ENCODE data around the gene WNK1. TPM values are rescaled to one million over a fixed set of nuclear protein-coding genes. Genes with fewer than 3 reads are reported as not detected.
A peak's percentile ranks its signal among the peaks of the same experiment; 100 is the strongest.
"Not testable (repeated sequence)": the region's sequence is repeated elsewhere in the genome, so short reads cannot be mapped to it uniquely, and the experiment has no call there.

Gene WNK1
- total RNA-seq = 333 TPM
- long read RNA-seq, partial matches to known transcripts = 146 of 208 reads
- long read RNA-seq, other reads (novel, unspliced or antisense) = 58 of 208 reads

DNA sequence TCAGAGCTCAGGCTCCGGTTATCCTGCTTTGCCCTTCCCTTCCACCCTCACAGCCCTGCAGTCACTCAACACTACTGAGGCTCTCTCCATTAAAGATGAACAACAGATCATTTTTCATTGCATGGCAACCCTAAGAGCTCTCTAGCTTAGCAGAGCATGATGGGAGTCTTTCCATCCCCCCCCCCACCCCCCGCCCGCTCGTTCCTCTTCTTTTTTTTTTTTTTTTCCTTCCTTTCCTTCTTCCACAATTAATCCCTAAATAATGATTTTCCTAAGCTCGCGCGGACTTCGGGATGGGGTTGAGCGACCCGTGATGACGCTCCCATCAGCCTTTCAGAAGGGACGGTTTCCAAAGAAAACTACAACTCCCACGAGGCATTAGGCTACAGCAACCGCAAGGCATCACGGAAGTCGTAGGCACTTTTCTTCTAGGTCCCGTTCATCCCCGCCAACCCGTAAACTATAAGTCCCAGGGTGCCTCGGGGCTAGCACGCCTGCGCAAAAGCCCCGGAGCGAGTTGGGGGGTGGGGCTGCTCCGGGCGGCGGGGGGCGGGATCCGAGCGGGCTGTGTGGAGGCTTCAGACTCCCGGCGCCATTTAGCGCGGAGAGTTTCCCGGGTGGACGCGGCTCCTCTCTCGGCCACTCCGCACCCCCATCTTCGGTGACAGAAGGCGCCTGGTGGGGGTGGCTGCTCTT is at the start of gene WNK1:
TSS of gene WNK1 (plus strand) at position 581 of the 696 bp plus-strand sequence. CDS start 987 bp downstream, outside the sequence.
- ATAC-seq = peak; percentile 89
- intact Hi-C loops (cut with micrococcal nuclease) = loop anchor here (5.0 to 10.0 kb wide), 3 partner anchors 63 to 175 kb away; no protein-coding TSS in a partner anchor
- peak; percentile 98 for DNase-seq

DNA sequence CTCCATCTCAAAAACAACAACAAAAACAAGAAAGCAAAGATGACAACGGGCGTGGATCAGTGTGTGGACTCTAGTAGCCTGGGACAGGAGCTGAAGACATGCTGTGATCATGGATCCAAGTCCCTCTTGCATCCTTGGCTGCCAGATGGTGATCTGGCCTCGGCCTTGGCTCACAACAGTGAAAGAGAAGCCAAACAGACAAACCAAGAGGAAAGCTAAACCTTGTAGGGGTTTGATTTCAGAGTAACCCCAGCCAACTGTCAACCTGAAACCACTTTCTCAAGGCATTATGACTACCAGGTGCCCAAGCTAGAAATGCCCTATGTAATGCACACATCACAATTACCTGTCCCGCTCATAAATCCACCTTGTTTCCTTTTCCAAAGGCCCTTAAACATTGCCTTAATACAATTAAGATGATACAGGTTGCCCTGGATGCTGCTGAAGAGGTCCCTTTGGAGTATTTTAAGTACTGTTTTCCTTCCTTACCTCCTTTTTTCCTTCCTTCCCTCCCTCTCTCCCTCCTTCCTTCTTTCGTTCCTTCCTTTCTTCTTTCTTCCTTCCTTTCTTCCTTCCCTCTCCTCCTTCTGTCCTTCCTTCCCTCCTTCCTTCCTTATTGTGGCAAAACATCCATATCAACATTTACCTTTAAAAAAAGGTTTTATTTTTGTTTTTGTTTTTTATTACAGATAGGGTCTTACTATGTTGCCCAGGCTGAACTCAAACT is 47.7 kb upstream of the WNK1 start:
- DNase-seq (no peak), ATAC-seq (peak; percentile 62)
- intact Hi-C loops (cut with micrococcal nuclease) = no loop called here

DNA sequence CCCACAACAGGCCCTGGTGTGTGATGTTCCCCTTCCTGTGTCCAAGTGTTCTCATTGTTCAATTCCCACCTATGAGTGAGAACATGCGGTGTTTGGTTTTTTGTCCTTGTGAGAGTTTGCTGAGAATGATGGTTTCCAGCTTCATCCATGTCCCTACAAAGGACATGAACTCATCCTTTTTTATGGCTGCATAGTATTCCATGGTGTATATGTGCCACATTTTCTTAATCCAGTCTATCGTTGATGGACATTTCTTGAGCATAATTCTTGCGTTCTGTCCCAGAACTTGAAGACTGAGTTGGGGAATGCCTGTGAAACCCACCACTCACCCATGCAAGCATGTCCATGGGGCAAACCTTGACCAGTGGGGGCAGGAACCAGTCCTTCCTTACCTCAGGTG is 44.3 kb upstream of the WNK1 start:
- ATAC-seq; intact Hi-C loops (cut with micrococcal nuclease); DNase-seq: not testable (repeated sequence)

DNA sequence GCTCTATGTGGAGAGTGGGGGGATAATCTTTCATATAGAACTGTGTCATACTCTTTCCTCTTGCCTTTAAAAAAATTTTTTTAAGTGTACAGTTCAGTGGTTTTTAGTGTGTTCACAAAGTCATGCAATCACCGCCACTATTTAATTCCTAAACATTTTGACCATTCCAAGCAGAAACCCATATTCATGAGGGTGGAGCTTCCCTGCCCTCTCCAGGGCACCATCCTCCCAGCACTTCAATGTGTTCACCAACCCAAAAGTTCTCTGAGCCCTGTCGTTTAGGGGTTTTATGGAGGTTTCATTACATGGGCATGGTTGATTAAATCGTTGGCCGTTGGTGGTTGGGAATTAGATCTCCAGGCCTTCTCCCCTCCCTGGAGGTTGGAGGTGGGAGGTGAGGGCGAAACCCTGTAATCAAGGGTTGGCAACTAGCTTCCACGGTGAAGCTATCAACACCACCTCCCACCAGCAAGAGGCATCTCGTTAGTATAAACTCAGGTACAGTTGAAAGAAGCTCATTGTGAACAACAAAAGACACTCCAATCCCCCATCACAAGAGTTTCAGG is 42.8 kb upstream of the WNK1 start:
- no peak for ATAC-seq
- no peak for DNase-seq
- intact Hi-C loops (cut with micrococcal nuclease) = no loop called here

DNA sequence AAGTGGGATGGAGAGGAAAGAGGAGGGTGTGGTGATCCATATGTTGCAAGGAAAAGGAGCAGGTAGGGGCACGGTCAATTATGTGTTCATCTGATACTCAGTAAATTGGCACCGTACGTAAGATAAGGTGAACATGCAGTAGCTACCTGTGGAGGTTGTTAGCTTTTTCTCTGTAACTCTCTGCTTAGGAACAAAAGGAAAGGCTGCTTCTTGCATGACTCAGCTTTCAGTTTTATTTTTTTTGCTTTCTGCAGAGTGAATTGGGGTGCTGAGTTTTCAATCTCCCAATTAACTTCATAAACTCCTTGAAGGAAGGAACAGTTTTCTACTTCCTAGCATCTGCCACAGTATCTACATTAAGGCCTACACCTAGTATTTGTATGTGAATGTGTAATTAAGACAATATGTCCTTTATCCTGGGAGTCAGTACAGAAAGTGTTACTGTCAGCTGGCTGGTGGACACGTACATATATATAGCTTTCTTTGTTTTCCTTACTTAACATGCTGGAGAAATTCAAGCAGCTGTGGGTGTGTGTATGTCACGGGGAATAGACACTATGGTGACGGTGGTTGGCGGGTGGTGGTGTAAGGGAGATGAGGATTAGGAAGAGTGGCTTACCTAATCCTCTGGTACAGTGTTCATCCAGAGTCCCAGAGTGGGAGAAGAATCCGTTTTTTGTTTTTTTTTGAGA is 40.1 kb upstream of the WNK1 start:
- no peak for DNase-seq
- intact Hi-C loops (cut with micrococcal nuclease) = no loop called here
- ATAC-seq = no peak

DNA sequence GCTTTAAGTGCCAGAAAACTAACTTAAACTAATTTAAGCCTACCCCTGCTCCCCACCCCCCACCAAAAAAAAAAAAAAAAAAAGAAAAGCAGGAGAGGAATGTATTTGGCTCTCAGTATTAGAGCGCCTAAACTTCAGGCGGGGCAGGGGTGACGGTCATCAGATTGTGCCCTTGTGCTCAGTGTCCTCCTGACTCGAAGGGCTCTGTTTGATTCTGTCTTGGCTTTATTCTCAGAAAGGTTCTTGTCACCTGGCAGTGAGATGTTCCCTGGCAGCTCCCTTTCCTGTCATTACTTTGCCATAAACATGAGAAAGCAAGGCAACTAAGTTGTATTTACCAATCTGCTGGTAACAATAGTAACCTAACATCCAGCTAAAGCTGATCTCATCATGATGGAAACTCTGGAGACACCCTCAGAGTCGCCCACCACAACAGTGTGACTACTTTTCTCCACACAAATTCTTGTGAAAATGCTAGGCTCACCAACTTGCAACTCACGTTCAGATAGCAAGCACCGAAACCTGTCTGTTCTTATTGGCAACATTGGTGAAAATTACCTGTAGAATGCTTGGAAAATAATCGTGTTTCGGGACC is 39.0 kb upstream of the WNK1 start:
- intact Hi-C loops (cut with micrococcal nuclease) = no loop called here
- ATAC-seq = peak; percentile 47
- DNase-seq = no peak

DNA sequence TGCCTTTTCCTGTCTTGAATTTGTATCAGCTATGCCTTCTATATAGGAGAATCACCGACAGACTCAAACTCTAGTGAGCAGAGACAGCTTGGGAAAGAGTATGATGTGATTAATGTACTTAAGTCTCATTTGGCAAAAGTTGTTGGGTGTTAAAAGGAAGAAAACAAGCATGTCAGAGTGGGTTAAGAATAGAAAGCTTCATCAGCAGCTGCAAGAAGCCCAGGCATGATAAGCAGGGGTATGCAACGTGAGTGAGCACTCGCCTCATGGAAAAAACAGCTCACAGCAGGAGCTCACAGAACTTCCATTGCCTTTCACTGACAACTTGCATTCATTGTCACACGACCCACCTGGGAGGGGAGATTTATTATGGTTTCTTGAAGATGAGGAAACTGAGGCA is 35.9 kb upstream of the WNK1 start:
- intact Hi-C loops (cut with micrococcal nuclease) = no loop called here
- ATAC-seq (peak; percentile 72), DNase-seq (peak; percentile 52)

DNA sequence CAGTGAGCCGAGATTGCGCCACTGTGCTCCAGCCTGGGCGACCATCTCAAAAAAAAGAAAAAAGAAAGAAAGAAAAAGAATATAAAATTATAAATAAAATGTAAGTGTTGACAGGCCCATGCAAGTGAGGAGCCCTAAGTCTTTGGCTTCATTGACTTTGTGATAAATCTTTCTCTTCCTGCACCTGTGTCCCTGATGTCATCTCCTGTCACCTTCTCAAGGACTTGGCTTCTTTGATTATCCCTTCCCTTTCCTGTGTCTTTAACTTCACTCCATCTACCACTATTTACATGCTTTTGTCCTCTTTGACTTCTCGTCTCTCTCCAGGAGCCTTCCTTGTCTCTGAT is 33.6 kb upstream of the WNK1 start:
- ATAC-seq = no peak
- intact Hi-C loops (cut with micrococcal nuclease) = no loop called here
- no peak for DNase-seq

DNA sequence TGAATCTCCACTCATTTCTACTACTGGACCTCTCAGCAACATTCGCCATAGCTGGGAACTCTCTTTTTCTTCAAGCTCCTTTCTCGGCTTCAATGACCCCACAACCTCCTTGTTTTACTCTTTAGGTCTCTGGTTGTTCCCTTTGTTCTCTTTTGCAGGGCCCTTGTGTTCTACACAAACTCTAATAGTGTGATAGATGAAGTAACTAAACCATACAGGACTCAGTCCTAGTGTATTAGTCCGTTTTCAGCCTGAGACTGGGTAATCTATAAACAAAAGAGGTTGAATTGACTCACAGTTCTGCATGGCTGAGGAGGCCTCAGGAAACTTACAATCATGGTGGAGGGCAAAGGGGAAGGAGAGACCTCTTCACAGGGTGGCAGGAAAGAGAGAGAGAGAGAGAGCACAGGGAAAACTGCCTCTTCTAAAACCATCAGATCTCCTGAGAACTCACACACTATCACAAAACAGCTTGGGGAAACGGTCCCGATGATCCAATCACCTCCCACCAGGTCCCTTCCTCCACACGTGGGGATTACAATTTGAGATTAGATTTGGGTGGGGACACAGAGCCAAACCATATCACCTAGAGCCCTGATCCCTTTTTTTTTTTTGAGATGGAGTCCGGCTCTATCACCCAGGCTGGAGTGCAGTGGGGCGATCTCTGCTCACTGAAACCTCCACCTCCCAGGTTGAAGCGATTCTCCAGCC is 32.0 kb upstream of the WNK1 start:
- ATAC-seq (no peak), DNase-seq (no peak)
- intact Hi-C loops (cut with micrococcal nuclease) = no loop called here

DNA sequence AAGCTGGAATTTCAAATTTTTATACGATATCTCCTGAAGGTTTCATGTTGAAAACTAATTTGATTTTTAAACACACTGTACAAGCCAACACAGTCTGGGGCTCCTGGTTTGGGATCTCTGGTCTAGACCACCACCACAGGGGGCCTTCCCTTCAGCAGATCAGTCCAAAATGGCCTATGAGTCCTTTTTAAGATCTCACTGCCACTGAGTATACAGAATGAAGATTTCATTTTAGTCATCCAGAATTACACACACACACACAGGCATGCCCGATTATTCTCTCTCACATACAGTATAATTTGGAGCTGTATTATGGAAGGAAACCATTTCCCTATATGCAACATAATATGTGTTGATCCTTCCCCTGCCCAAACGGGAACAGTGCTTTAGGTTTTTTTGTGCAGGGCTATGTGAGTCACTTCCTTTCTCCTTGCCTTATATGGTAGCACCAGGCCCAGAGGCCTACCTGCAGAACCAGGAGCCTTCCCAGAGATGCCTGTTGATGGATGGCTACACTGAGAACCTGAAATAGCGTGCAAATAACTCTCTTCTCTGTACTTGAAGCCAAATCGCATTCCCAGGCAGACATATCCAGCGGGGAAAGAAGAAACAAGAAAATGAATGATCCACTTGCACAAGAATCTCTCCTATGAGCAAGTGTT is 28.1 kb upstream of the WNK1 start:
- DNase-seq = no peak
- intact Hi-C loops (cut with micrococcal nuclease) = no loop called here
- ATAC-seq = peak; percentile 34

DNA sequence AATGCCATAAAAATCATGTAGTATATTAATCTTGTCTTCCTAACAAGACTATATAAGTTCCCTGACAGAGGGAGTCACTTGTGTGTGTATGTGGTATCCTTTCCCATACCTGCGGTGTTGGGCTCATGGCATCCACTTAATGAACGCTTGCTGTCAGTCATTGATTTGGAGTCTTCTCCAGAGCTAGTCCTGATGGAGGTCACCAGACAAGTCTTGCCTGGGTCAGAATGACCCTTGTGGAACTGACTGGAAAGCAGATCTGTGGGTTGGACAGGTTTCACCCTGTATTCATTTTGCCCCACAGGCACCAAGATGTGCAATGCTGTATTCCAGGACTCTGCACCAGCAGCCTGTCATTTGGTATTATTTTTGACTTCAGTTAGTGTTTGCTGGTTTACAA is 27.3 kb upstream of the WNK1 start:
- intact Hi-C loops (cut with micrococcal nuclease) = no loop called here

DNA sequence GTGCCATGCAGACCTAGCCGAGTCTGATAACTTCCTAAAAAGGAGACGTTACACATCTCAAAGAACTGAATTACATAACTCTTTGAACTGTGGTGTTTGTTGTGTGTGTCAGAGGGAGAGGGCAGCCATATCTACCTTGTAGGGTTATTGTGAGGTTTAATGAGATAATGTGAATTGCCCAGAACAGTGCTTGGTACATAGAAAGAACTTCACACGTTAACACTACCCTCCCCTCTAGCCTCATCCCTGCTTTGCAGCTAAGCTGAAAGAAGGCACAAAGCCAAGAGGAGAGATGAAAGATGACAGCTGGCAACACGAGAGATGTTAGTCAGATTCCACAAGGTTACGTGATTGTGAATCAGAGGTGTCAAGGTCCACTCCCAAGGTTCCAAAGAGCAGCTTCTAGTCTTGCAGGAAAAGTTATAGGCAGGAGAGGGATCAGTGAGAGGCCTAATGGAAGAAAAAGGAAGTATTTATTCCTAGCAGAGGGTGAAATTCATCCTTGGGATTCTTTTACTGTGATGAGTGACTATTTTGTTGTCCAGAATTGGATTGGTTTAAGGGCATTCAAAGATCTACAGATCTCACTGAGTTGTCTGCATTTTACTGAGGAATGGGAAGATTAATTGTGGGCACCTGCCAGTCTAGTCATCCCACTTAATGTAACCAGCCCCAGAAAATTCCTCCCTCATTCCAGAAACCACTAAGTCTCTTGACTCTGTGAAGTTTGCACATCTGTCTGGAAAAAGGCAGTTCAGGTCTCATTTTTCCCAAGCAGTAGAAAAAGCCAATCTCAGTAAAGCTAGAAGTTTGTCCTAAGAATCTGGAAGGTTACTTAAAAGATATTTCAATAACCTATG is 25.9 kb upstream of the WNK1 start:
- intact Hi-C loops (cut with micrococcal nuclease) = no loop called here
- ATAC-seq = peak; percentile 70
- DNase-seq = no peak

More for the DNA sequence above, 27.3 kb upstream of the WNK1 start:
- no peak for DNase-seq
- no peak for ATAC-seq

DNA sequence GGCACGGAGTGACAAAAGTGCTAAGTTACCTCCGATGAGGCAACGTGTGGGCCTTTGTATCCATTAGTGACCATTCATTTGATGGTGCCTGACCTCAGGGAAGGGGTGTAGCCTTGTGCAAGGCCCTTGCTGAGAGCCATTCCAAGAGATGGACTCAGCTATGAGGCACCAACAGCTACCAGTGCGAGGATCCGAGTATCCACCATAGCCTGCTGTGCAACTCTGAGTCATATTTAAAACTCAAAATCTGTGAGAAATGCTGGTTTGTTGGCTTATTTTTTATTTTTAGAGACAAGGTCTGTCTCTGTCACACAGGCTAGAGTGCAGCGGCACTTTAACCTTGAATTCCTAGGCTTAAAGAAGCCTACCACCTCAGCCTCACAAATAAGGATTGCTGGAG is 25.1 kb upstream of the WNK1 start:
- intact Hi-C loops (cut with micrococcal nuclease) = no loop called here
- ATAC-seq (no peak), DNase-seq (no peak)

DNA sequence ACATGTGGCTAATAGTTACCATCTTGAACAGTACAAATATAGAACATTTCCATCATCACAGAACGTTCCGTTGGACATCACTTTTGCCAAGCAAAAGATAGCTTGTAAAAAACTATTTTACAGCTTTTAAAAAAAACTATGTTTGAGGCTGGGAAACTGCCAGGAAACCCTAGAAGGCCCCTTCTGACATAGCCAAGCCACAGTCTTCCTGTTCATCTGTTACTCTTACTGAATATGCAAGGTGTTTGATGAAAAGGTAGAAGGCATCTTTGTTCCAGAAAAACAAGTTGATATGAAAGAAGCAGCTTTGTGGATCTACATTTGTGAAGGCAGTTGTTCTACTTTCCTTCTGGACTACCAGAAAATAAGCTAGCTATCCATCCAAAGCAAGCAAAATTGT is 23.6 kb upstream of the WNK1 start:
- ATAC-seq = no peak
- no peak for DNase-seq
- intact Hi-C loops (cut with micrococcal nuclease) = no loop called here

DNA sequence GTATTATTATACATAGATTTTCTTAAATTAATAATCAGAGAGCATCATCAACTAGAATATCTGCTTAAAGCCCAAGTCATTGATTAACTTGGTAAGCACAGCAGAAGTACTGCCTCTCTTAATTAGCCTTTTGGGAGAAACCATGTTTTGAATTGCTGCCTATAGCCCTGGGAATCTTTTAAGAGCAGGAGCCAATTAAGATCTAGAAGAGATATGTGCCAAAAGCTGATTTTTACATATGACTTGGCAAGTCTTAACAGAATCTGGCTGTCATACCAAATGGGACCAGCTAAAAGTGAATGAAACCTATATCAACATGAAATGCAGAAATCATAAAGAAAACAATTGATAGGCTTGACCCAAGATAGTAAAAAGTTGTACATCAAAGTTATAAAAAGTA is 23.2 kb upstream of the WNK1 start:
- intact Hi-C loops (cut with micrococcal nuclease) = no loop called here
- no peak for DNase-seq
- no peak for ATAC-seq

DNA sequence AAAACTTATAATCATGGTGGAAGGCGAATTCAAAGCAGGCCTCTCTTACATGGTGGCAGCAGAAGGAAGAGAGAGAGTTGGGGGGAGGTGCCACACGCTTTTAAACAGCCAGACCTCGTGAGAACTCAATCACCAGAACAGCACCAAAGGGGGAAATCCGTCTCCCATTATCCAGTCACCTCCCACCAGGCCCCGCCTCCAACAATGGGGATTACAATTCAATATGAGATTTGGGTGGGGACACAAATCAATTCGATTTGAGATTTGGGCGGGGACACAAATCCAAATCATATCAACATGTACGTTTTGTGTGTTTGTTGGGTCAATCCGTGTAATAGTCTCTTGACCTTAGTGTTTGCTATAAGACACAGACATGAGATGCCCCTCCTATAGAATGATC is 21.8 kb upstream of the WNK1 start:
- ATAC-seq (no peak), DNase-seq (no peak)
- intact Hi-C loops (cut with micrococcal nuclease) = no loop called here

DNA sequence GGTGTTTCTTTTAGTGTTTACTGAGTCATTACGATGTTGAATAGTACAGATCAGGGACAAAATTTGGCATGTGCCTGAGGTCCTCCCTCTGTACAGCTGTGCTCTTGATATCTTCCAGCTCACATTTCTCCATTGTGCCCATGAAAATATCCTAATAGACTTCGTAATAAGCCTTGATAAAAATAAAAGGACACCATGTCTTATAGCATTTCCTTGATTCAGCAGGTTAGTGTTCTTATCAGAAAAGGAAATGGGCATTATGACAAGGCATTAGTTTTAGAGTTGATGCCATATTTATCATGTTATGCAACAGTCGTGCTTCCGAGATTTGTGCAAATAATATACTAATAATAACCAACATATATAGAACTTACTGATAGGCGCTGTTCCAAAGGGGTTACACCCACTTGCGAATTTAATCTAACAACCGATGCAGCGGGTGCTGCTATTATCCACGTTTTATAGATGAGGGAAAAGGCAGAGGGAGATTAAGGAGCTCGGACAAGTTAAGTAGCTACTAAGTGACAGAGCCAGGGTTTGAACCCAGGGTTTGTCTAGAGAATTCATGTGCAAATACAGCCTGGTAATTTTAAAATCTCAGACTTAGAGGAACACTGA is 15.1 kb upstream of the WNK1 start:
- no peak for DNase-seq
- intact Hi-C loops (cut with micrococcal nuclease) = no loop called here
- peak; percentile 68 for ATAC-seq

All from left ventricle myocardium superior (tissue), 1 donor.